Suprapubic skin (tissue), 4 donors: ENCODE measurements around the gene DHX34. TPM values are rescaled to one million over a fixed set of nuclear protein-coding genes. Genes with fewer than 3 reads are reported as not detected.

Source experiments
- DNase-seq, 2 donors: peaks; one replicate each; pipeline ENCODE4 v3.0.0-alpha.2; 2019; ENCODE audit warnings: low spot score in 2 of 2
- H3K27ac ChIP-seq: fragments of 200-600 bp; sonication (generic); one replicate; pipeline ENCODE4 v1.5.1; 2019
- H3K27me3 ChIP-seq: fragments of 200-600 bp; sonication (generic); one replicate; pipeline ENCODE4 v1.5.1; 2019
- H3K36me3 ChIP-seq: fragments of 200-600 bp; sonication (generic); one replicate; pipeline ENCODE4 v1.5.1; 2019
- H3K4me1 ChIP-seq: fragments of 200-600 bp; sonication (generic); one replicate; pipeline ENCODE4 v1.5.1; 2019
- H3K4me3 ChIP-seq: fragments of 200-600 bp; sonication (generic); one replicate; pipeline ENCODE4 v1.5.1; 2019; ENCODE audit warnings: mild to moderate bottlenecking
- H3K9me3 ChIP-seq: fragments of 200-600 bp; sonication (generic); one replicate; pipeline ENCODE4 v1.5.1; 2019
- EP300 ChIP-seq: sonication (generic); formaldehyde crosslinking; IDR thresholded peaks from one replicate; pipeline ENCODE4 v1.6.1; 2017; ENCODE audit warnings: antibody characterized with exemption
- POLR2A ChIP-seq, 2 donors: fragments of 450-650 bp; IDR thresholded peaks; one replicate each; pipeline ENCODE4 v1.6.1; 2017; ENCODE audit warnings: antibody characterized with exemption in 2 of 2, mild to moderate bottlenecking in 2 of 2, moderate library complexity in 2 of 2
- POLR2AphosphoS5 ChIP-seq, 3 donors: sonication (generic); formaldehyde crosslinking; IDR thresholded peaks; one replicate each; pipeline ENCODE4 v1.6.1; 2017; ENCODE audit warnings: antibody characterized with exemption in 3 of 3
- WGBS: methylation state at CpG from one replicate; pipeline ENCODE4 v1.1.5; 2018; 5-methylcytosine and 5-hydroxymethylcytosine counted together
- total RNA-seq, 4 donors: library from RNA; depleted of rRNA; stranded (reverse); fragments of >200 nt; gene quantifications; one replicate each; pipeline ENCODE4 v1.1.0, GENCODE V29; 2016
- TF ChIP-seq, protein P1 (sequence below), 2 donors: fragments of 200-600 bp in 1 of 2; fragments of 450-650 bp in 1 of 2; sonication (generic) in 1 of 2; IDR thresholded peaks; one replicate each; pipeline ENCODE4 v1.5.1; 2016 to 2019; ENCODE audit warnings: antibody characterized with exemption in 2 of 2, mild to moderate bottlenecking in 1 of 2, moderate library complexity in 1 of 2

DHX34 gene
- total RNA-seq, 4 donors from 2014 or later, result 21.6 to 32.2 (median 25.3) TPM

DNA sequence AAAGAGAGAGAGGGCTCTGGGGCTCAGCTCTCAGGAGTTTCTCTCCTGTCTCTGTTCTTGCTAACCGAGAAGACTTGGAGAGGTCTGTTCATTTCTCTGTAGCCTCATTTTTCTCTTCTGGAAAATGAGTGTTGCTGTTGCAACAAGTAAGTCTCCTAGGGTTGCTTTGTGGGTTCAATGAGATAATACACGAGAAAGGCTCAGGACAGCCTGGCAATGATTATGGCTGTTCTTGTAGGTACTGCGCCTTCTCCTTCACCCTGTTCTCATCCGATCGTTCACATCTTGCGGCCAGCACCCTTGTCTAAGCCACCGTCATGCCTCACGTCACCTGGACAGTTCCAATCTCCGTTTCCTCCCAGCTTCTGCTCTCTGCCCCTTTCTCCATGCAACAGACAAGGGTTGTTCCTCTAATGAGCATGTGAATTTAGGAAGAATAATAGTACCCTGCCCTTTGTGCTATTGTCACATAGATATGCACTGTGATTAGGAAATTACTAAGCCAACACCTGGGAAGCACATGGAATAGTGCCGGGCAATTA lies 35.3 kb upstream of the DHX34 start:
- H3K27ac ChIP-seq, result no peak overlapping the region
- peaks cover 13% of the 10 kb centered on the region for H3K27me3 ChIP-seq
- H3K9me3 ChIP-seq, result no peaks in the 10 kb centered on the region
- H3K4me3 ChIP-seq, result no peak overlapping the region
- TF ChIP-seq POLR2AphosphoS5 (IDR thresholded peaks at IDR 0.05) (no peak), EP300 (no peak), POLR2A (IDR thresholded peaks at IDR 0.05) (no peak)
- TF ChIP-seq, protein P1, sequence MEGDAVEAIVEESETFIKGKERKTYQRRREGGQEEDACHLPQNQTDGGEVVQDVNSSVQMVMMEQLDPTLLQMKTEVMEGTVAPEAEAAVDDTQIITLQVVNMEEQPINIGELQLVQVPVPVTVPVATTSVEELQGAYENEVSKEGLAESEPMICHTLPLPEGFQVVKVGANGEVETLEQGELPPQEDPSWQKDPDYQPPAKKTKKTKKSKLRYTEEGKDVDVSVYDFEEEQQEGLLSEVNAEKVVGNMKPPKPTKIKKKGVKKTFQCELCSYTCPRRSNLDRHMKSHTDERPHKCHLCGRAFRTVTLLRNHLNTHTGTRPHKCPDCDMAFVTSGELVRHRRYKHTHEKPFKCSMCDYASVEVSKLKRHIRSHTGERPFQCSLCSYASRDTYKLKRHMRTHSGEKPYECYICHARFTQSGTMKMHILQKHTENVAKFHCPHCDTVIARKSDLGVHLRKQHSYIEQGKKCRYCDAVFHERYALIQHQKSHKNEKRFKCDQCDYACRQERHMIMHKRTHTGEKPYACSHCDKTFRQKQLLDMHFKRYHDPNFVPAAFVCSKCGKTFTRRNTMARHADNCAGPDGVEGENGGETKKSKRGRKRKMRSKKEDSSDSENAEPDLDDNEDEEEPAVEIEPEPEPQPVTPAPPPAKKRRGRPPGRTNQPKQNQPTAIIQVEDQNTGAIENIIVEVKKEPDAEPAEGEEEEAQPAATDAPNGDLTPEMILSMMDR (IDR thresholded peaks at IDR 0.05), result no peak
- no peak for DNase-seq
- peaks cover 4% of the 10 kb centered on the region for H3K4me1 ChIP-seq
- H3K36me3 ChIP-seq, result no peaks in the 10 kb centered on the region
- 75% methylated on average over 10 of the region's 10 CpGs for WGBS

DNA sequence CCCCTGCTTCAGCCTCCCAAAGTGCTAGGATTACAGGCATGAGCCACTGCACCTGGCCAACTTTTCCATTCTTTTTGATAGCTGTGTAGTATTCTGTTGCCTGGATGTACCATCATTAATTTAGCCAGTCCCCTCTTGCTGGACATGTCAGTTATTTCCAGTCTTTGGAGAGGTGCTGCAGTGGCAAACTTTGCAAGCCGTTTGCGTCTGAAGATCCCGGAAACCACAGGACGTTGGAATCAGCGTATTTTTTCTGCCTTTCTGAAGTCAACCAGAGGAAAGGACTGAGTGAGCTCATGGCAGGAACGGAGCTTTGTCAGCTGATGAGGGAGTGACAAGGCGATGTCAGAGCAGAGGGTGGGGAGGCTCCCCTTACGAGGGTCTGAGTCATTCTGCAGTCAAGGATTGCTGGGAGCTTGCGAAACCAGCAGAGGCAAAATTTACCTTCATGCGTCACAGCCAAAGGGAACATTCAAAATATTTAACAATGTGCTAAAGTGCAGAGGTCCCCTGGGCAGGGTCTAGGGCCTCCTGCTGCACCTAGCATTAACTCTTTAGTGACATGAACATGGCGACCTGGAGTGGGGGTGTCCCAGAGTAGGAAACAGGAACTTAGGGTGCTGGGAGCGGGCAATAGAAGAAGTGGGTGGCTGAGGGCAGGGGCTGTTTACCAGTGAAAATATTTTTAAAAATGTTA lies 33.8 kb upstream of the DHX34 start:
- TF ChIP-seq POLR2AphosphoS5 (IDR thresholded peaks at IDR 0.05) (peak in 2 of 3 donors; percentile 64 to 87), POLR2A (IDR thresholded peaks at IDR 0.05) (no peak)
- Histone ChIP-seq H3K36me3 (no peaks in the 10 kb centered on the region), H3K4me1 (peaks cover 4% of the 10 kb centered on the region), H3K9me3 (no peaks in the 10 kb centered on the region), H3K27me3 (peaks cover 11% of the 10 kb centered on the region), H3K4me3 (no peak overlapping the region), H3K27ac (no peak overlapping the region)
- DNase-seq, result peak; percentile 88
- 39% methylated on average over 12 of the region's 12 CpGs for WGBS

DNA sequence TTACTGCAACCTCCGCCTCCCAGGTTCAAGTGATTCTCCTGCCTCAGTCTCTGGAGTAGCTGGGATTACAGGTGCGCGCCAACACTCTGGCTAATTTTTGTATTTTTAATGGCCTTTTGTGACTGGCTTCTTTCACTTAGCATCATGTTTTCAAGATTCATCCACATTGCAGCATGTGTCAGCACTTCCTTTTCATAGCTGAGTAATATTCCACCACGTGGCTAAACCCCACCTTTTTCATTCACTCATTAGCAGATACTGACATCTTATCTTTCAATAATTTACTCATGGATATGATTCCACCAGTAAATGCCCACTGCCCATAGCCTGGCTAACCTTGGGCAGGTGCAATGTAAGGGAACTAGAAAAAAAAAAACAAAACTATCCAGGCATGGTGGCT lies 32.6 kb upstream of the DHX34 start:
- Histone ChIP-seq H3K27ac (no peak overlapping the region), H3K4me1 (no peaks in the 10 kb centered on the region), H3K36me3 (no peaks in the 10 kb centered on the region), H3K4me3 (no peak overlapping the region), H3K27me3 (peaks cover 2% of the 10 kb centered on the region), H3K9me3 (no peaks in the 10 kb centered on the region)
- WGBS, result 88% methylated on average over 4 of the region's 4 CpGs
- DNase-seq, result no peak
- TF ChIP-seq, protein P1 (IDR thresholded peaks at IDR 0.05), result no peak
- TF ChIP-seq POLR2A (IDR thresholded peaks at IDR 0.05), result no peak
- no peak for TF ChIP-seq POLR2AphosphoS5 (IDR thresholded peaks at IDR 0.05)
- no peak for TF ChIP-seq EP300

DNA sequence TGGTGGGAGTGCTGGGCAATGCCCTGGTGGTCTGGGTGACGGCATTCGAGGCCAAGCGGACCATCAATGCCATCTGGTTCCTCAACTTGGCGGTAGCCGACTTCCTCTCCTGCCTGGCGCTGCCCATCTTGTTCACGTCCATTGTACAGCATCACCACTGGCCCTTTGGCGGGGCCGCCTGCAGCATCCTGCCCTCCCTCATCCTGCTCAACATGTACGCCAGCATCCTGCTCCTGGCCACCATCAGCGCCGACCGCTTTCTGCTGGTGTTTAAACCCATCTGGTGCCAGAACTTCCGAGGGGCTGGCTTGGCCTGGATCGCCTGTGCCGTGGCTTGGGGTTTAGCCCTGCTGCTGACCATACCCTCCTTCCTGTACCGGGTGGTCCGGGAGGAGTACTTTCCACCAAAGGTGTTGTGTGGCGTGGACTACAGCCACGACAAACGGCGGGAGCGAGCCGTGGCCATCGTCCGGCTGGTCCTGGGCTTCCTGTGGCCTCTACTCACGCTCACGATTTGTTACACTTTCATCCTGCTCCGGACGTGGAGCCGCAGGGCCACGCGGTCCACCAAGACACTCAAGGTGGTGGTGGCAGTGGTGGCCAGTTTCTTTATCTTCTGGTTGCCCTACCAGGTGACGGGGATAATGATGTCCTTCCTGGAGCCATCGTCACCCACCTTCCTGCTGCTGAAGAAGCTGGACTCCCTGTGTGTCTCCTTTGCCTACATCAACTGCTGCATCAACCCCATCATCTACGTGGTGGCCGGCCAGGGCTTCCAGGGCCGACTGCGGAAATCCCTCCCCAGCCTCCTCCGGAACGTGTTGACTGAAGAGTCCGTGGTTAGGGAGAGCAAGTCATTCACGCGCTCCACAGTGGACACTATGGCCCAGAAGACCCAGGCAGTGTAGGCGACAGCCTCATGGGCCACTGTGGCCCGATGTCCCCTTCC lies 28.9 kb upstream of the DHX34 start:
- no peaks in the 10 kb centered on the region for H3K36me3 ChIP-seq
- H3K9me3 ChIP-seq, result no peaks in the 10 kb centered on the region
- no peak overlapping the region for H3K4me3 ChIP-seq
- no peak overlapping the region for H3K27ac ChIP-seq
- H3K27me3 ChIP-seq, result peaks cover 4% of the 10 kb centered on the region
- DNase-seq, result no peak
- TF ChIP-seq EP300 (no peak), POLR2AphosphoS5 (IDR thresholded peaks at IDR 0.05) (no peak), POLR2A (IDR thresholded peaks at IDR 0.05) (no peak)
- TF ChIP-seq, protein P1 (IDR thresholded peaks at IDR 0.05), result no peak
- H3K4me1 ChIP-seq, result no peaks in the 10 kb centered on the region
- WGBS, result 91% methylated on average over 44 of the region's 46 CpGs

DNA sequence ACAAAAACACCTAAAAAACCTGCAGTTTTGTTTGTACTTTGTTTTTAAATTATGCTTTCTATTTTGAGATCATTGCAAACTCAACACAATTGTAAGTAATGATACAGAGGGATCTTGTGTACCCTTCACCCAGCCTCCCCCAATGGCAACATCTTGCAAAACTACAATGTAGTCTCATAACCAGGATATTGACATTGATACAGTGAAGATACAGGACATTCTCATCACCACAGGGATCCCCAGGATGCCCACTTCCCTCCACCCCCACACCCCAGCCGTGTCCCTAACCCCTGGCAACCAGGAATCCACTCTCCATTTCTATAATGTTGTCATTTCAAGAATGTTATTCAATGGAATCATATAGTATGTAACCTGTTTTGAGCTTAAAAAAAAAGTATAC lies 27.5 kb upstream of the DHX34 start:
- no peak overlapping the region for H3K27ac ChIP-seq
- peaks cover 4% of the 10 kb centered on the region for H3K27me3 ChIP-seq
- no peak overlapping the region for H3K4me3 ChIP-seq
- WGBS, result 79% methylated on average over 1 of the region's 1 CpG
- TF ChIP-seq POLR2AphosphoS5 (IDR thresholded peaks at IDR 0.05), result no peak
- no peak for TF ChIP-seq EP300
- TF ChIP-seq POLR2A (IDR thresholded peaks at IDR 0.05), result no peak
- TF ChIP-seq, protein P1 (IDR thresholded peaks at IDR 0.05), result no peak
- H3K36me3 ChIP-seq, result no peaks in the 10 kb centered on the region
- DNase-seq, result no peak
- H3K9me3 ChIP-seq, result no peaks in the 10 kb centered on the region
- no peaks in the 10 kb centered on the region for H3K4me1 ChIP-seq
